Astrocyte of the spinal cord (primary cell): Measurements from ENCODE around the gene HDDC2.
"Not testable (repeated sequence)": the region's sequence is repeated elsewhere in the genome, so short reads cannot be mapped to it uniquely, and the experiment has no call there.

Experiments
- DNase-seq: peaks from one replicate; pipeline ENCODE4 v3.0.0; 2011; ENCODE audit warnings: low read depth, low spot score
- H3K4me3 ChIP-seq: 2 replicates; pipeline ENCODE4 v1.5.1; 2011; ENCODE audit warnings: low read depth, mild to moderate bottlenecking, low read length, moderate library complexity
- CTCF ChIP-seq: IDR thresholded peaks from 2 replicates; pipeline ENCODE4 v1.5.1; 2012; ENCODE audit warnings: low read depth, mild to moderate bottlenecking, low read length, inconsistent platforms
- in situ Hi-C: cut with HindIII; loops from 2 replicates; pipeline ENCODE4 v1.10.0; 2017; ENCODE audit warnings: low sequenced_read_pairs

HDDC2 gene

GRCh38 chr6:125287718-125288117 lies 14.0 kb downstream of the HDDC2 start:
- in situ Hi-C loops: no loop called here

GRCh38 chr6:125285936-125286335 lies 15.8 kb downstream of the HDDC2 start:
- in situ Hi-C loops: no loop called here
- no peak for DNase-seq
- no peak overlapping the region for H3K4me3 ChIP-seq
- no peak for TF ChIP-seq CTCF

More at GRCh38 chr6:125287718-125288117, 14.0 kb downstream of the HDDC2 start:
- no peak overlapping the region for H3K4me3 ChIP-seq
- DNase-seq: no peak
- no peak for TF ChIP-seq CTCF

DNA sequence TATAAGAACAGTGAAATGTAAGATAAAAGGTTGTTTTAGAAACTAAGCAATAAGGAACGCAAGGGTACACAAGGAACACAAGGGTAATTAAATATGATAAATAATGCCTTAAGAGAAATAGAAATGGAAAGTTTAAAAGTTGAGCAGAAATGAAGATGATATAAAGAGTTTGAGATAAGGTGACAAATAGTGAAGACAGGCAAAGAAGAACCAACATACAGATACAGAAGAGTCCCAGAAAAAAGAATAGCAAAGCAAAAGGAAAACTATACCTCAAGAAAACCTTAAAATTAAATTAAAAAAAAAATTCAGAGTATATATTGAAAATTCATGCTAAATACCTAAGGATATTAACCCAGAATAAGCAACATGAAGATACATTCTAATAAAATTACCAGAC lies 16.4 kb downstream of the HDDC2 start:
- no peak for TF ChIP-seq CTCF
- DNase-seq: no peak
- H3K4me3 ChIP-seq: no peak overlapping the region
- in situ Hi-C loops: no loop called here

- H3K4me3 ChIP-seq, in situ Hi-C loops: not testable (repeated sequence)
Measured at GRCh38 chr6:125282470-125282869, 19.3 kb downstream of the HDDC2 start.

DNA sequence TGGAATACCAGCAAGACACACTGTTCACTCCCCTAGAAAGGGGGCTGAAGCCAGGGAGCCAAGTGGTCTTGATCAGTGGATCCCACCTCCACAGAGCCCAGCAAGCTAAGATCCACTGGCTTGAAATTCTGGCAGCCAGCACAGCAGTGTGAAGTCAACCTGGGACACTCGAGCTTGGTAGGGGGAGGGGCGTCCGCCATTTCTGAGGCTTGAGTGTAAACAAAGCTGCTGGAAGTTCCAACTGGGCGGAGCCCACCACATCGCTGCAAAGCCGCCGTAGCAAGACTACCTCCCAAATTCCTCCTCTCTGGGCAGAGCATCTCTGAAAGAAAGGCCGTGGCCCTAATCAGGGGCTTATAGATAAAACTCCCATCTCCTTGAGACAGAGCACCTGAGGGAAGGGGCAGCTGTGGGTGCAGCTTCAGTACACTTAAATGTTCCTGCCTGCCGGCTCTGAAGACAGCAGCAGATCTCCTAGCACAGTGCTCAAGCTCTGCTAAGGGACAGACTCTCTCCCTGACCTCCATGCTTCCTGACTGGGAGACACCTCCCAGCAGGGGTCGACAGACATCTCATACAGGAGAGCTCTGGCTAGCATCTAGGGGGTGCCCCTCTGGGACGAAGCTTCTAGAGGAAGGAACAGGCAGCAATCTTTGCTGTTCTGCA lies 21.3 kb downstream of the HDDC2 start:
- in situ Hi-C loops, DNase-seq, H3K4me3 ChIP-seq: not testable (repeated sequence)

More at GRCh38 chr6:125282470-125282869, 19.3 kb downstream of the HDDC2 start:
- DNase-seq: not testable (repeated sequence)

- no peak for DNase-seq
- in situ Hi-C loops: no loop called here
- H3K4me3 ChIP-seq: no peak overlapping the region
- TF ChIP-seq CTCF: no peak
Measured at GRCh38 chr6:125279961-125280360, 21.8 kb downstream of the HDDC2 start.

- in situ Hi-C loops: no loop called here
- H3K4me3 ChIP-seq: no peak overlapping the region
- DNase-seq: no peak
- TF ChIP-seq CTCF: no peak
Measured at GRCh38 chr6:125277838-125278237, 23.9 kb downstream of the HDDC2 start.

DNA sequence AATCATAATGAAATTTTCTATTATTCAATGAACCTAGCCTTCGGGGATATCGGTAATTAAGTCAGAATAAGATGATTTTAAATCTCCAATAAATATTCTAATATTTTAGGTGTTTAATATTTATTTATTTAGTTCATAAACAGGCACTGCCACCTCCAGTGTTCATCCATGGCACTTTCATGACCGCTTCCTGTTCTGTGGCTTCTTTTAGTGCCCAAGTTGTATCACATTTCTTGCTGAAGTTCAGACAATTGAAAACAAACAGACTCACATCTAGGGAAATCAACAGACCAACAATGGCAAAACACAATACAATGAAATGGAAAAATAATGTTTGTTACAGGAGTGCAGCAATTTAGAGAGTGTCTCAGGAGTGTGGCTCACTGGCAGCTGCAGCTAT lies 26.0 kb downstream of the HDDC2 start:
- in situ Hi-C loops: no loop called here
- no peak for TF ChIP-seq CTCF
- DNase-seq: no peak
- H3K4me3 ChIP-seq: no peak overlapping the region
